Prostate gland (tissue), 2 donors: ENCODE data around the gene PLA2G12B. TPM values are rescaled to one million over a fixed set of nuclear protein-coding genes. Genes with fewer than 3 reads are reported as not detected.

Experiments
- DNase-seq: peaks from one replicate; pipeline ENCODE4 v3.0.0-alpha.2; 2019; ENCODE audit warnings: low spot score
- H3K27ac ChIP-seq, 2 donors: fragments of 200-600 bp; sonication (generic); 2 replicates each; pipeline ENCODE4 v1.5.1; 2017 to 2019
- H3K27me3 ChIP-seq: fragments of 200-600 bp; sonication (generic); replicated peaks from 2 replicates; pipeline ENCODE4 v1.5.1; 2019; ENCODE audit not compliant: insufficient read depth
- H3K36me3 ChIP-seq, 2 donors: fragments of 200-600 bp; sonication (generic); 1 replicate in 1 of 2; 2 replicates in 1 of 2; pipeline versions ENCODE4 v1.5.1 to v1.8.1; 2017 to 2019
- H3K4me1 ChIP-seq: fragments of 200-600 bp; sonication (generic); replicated peaks from 2 replicates; pipeline ENCODE4 v1.5.1; 2019
- H3K4me3 ChIP-seq, 2 donors: fragments of 200-600 bp; sonication (generic); 2 replicates each; pipeline ENCODE4 v1.5.1; 2017 to 2019
- H3K9me3 ChIP-seq: fragments of 200-600 bp; sonication (generic); 2 replicates; pipeline ENCODE4 v1.5.1; 2017
- POLR2A ChIP-seq: fragments of 450-650 bp; IDR thresholded peaks from one replicate; pipeline ENCODE4 v1.6.1; 2016; ENCODE audit warnings: antibody characterized with exemption, mild to moderate bottlenecking
- POLR2AphosphoS5 ChIP-seq: sonication (generic); formaldehyde crosslinking; IDR thresholded peaks from one replicate; pipeline ENCODE4 v1.6.1; 2017; ENCODE audit warnings: antibody characterized with exemption
- WGBS: methylation state at CpG from one replicate; pipeline ENCODE4 v1.1.5; 2018; 5-methylcytosine and 5-hydroxymethylcytosine counted together
- intact Hi-C: fragments of 100-400 bp; cut with DNase I; formaldehyde crosslinking; loops from one replicate; pipeline ENCODE4 v1.14.2; 2022
- total RNA-seq, 2 donors: library from RNA; depleted of rRNA; stranded (reverse); fragments of >200 nt; gene quantifications; one replicate each; pipeline ENCODE4 v1.1.0, GENCODE V29; 2016
- TF ChIP-seq, protein P1 (sequence below), 4 experiments: fragments of 200-600 bp in 2 of 4; fragments of 450-650 bp in 2 of 4; sonication (generic) in 2 of 4; IDR thresholded peaks; 1 replicate in 3 of 4; 2 replicates in 1 of 4; pipeline ENCODE4 v1.5.1; 2016 to 2019; ENCODE audit warnings: antibody characterized with exemption in 4 of 4, mild to moderate bottlenecking in 2 of 4, moderate library complexity in 2 of 4

PLA2G12B gene
- total RNA-seq, 2 donors from 2014 or later, result not detected

DNA sequence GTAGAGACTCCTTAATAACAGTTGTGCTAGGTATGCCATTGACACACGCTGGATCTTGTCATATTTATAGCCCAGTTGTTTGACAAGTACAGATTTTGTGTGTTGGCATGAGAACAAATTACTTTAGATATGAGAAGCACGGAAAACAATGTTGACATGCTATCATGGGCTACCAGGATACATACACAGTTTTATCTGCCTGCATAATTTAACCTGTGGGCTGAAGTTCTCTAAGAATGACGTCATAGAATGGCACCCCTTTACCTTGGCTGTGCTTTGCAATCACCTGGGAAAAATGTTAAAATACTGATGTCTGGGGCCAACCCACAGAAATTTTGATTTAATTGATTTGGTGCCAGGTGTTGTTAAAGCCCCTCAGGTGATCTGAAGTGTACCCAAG, 2.8 kb downstream of the PLA2G12B start:
- Histone ChIP-seq H3K4me1 (no peaks in the 10 kb centered on the region), H3K27me3 (no peaks in the 10 kb centered on the region), H3K9me3 (no peaks in the 10 kb centered on the region), H3K27ac (no peak overlapping the region), H3K4me3 (no peak overlapping the region), H3K36me3 (no peaks in the 10 kb centered on the region)
- intact Hi-C loops, result no loop called here
- no peak for DNase-seq
- 50% methylated on average over 3 of the region's 3 CpGs for WGBS
- TF ChIP-seq, protein P1, sequence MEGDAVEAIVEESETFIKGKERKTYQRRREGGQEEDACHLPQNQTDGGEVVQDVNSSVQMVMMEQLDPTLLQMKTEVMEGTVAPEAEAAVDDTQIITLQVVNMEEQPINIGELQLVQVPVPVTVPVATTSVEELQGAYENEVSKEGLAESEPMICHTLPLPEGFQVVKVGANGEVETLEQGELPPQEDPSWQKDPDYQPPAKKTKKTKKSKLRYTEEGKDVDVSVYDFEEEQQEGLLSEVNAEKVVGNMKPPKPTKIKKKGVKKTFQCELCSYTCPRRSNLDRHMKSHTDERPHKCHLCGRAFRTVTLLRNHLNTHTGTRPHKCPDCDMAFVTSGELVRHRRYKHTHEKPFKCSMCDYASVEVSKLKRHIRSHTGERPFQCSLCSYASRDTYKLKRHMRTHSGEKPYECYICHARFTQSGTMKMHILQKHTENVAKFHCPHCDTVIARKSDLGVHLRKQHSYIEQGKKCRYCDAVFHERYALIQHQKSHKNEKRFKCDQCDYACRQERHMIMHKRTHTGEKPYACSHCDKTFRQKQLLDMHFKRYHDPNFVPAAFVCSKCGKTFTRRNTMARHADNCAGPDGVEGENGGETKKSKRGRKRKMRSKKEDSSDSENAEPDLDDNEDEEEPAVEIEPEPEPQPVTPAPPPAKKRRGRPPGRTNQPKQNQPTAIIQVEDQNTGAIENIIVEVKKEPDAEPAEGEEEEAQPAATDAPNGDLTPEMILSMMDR (IDR thresholded peaks at IDR 0.05), result no peak
- no peak for TF ChIP-seq POLR2AphosphoS5
- TF ChIP-seq POLR2A, result no peak

DNA sequence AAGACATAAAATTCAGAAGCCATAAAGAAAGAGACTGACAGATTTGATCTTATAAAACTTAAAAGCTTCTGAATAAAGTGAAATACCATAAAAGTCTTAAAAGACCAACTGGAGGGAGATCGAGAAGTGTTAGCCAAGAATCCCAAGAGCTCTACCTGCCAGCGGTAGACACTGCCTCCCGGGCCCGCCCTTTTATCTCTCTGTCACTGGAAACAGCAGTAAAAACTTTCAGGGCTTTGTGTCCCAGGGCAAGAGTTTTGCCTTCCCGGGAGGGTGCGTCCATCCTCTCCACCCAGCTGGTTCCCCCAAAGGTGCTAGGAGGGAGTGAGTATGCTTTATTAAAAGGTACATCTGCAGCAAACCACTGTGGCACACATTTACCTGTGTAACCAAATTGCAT, 5.8 kb downstream of the PLA2G12B start:
- Histone ChIP-seq H3K27ac (no peak overlapping the region), H3K36me3 (no peaks in the 10 kb centered on the region), H3K27me3 (no peaks in the 10 kb centered on the region), H3K4me1 (no peaks in the 10 kb centered on the region), H3K4me3 (no peak overlapping the region), H3K9me3 (no peaks in the 10 kb centered on the region)
- TF ChIP-seq, protein P1 (IDR thresholded peaks at IDR 0.05), result no peak
- TF ChIP-seq POLR2A (no peak), POLR2AphosphoS5 (no peak)
- WGBS, result 21% methylated on average over 6 of the region's 6 CpGs
- intact Hi-C loops, result no loop called here
- DNase-seq, result no peak

DNA sequence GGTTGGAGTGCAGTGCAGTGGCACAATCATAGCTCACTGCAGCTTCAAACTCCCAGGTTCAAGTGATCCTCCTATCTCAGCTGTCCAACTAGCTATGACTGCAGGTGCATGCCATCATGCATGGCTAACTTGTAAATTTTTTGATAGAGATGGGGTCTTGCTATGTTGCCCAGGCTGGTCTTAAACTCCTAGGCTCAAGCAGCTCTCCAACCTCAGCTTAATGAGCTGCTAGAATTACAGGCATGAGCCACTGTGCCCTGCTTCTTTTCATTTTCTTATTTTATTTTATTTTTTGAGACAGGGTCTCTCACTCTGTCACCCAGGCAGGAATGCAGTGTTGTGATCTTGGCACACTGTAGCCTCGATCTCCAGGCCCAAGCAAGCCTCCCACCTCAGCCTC, 7.6 kb downstream of the PLA2G12B start:
- Histone ChIP-seq H3K27ac (no peak overlapping the region), H3K4me3 (no peak overlapping the region), H3K4me1 (no peaks in the 10 kb centered on the region), H3K27me3 (no peaks in the 10 kb centered on the region), H3K9me3 (no peaks in the 10 kb centered on the region), H3K36me3 (no peaks in the 10 kb centered on the region)
- WGBS, result 100% methylated on average over 1 of the region's 1 CpG
- intact Hi-C loops, result no loop called here
- TF ChIP-seq, protein P1 (IDR thresholded peaks at IDR 0.05), result no peak
- TF ChIP-seq POLR2AphosphoS5, result no peak
- no peak for TF ChIP-seq POLR2A
- DNase-seq, result no peak

DNA sequence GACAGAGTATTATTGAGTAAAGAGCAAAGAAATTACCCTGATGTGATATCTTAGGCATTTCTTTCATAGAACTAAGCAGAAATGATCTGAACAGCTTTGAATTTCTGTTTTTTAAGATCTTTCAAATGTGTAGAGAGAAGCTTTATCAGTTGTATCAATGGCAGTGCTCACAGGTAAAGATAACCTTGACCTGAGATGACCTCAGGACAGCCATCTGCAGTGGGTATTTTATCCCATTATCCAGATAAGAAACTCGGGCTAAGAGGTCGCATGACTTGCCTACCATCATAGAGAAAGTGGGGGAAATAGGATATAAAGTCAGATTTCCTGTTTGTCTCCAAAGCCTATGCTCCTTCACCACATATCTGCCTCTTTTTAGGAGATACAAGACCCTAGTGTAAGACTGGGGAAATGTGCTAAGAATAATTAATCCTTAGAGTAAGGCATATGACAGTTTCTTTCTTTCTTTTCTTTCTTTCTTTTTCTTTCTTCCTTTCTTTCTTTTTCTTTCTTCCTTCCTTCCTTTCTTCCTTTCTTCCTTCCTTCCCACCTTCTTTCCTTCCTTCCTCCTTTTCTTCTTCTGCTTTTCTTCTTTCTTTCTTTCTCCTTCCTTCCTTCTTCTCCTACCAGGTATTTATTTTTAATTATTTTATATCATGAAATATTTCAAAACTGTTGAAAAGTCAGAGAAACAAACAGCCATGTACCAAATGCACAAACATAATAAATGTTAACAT, 10.9 kb downstream of the PLA2G12B start:
- no peaks in the 10 kb centered on the region for H3K4me1 ChIP-seq
- H3K27me3 ChIP-seq, result no peaks in the 10 kb centered on the region
- H3K36me3 ChIP-seq, result no peaks in the 10 kb centered on the region
- intact Hi-C loops, result no loop called here
- H3K4me3 ChIP-seq, result no peak overlapping the region
- no peak overlapping the region for H3K27ac ChIP-seq
- TF ChIP-seq POLR2A (no peak), POLR2AphosphoS5 (no peak)
- TF ChIP-seq, protein P1 (IDR thresholded peaks at IDR 0.05), result no peak
- WGBS, result 83% methylated on average over 2 of the region's 2 CpGs
- DNase-seq, result no peak
- H3K9me3 ChIP-seq, result no peaks in the 10 kb centered on the region

DNA sequence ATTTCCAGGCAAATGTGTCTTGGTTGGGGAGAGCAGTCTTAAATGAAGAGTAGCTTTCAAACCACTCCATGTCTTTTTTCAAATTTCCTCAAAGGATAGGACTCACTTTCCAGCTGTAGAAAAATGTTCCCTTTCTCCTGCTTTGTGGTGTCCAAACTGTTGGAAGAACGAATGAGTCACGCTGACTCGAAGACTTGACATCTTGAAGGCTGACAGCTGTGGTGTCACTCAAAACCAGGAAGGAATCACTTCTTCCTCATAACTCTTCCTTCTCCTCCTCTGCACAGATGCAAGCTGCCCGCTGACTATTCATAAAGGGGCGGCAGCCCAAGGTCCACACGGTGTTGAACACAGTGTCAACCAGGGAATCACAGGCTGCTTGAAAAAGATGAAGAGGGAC, 19.2 kb downstream of the PLA2G12B start:
- intact Hi-C loops, result no loop called here
- Histone ChIP-seq H3K4me3 (no peak overlapping the region), H3K27me3 (no peaks in the 10 kb centered on the region), H3K9me3 (no peaks in the 10 kb centered on the region), H3K4me1 (no peaks in the 10 kb centered on the region), H3K36me3 (no peaks in the 10 kb centered on the region), H3K27ac (no peak overlapping the region)
- no peak for DNase-seq
- WGBS, result 99% methylated on average over 6 of the region's 6 CpGs
- TF ChIP-seq, protein P1 (IDR thresholded peaks at IDR 0.05), result no peak
- TF ChIP-seq POLR2AphosphoS5, result no peak
- TF ChIP-seq POLR2A, result no peak
